Left renal cortex interstitium (tissue), 4 donors: ENCODE data around the gene GNAT2. TPM values are rescaled to one million over a fixed set of nuclear protein-coding genes. Genes with fewer than 3 reads are reported as not detected.

Experiments used
- DNase-seq, 4 donors: peaks; one replicate each; pipeline ENCODE4 v3.0.0-alpha.2; 2013; ENCODE audit warnings: low read depth in 4 of 4, low spot score in 2 of 4, missing footprints in 1 of 4
- polyA plus RNA-seq, 4 donors: library from polyadenylated mRNA; unstranded; fragments of 120-200 nt; gene quantifications; one replicate each; pipeline ENCODE4 v1.2.1, GENCODE V29; 2013; ENCODE audit not compliant: insufficient read length in 4 of 4

Gene GNAT2
- polyA plus RNA-seq, 4 donors = not detected

GRCh38 chr1:109629372-109630030 is 10.1 kb upstream of the GNAT2 start:
- DNase-seq = no peak

- DNase-seq = no peak
Observed at GRCh38 chr1:109628540-109629321, 9.3 kb upstream of the GNAT2 start.

GRCh38 chr1:109627692-109628399 is 8.4 kb upstream of the GNAT2 start:
- no peak for DNase-seq

- DNase-seq = no peak
Observed at GRCh38 chr1:109626682-109627408, 7.4 kb upstream of the GNAT2 start.

- DNase-seq = no peak
Observed at GRCh38 chr1:109625601-109626560, 6.5 kb upstream of the GNAT2 start.

- DNase-seq = no peak
Observed at GRCh38 chr1:109625176-109625575, 5.8 kb upstream of the GNAT2 start.

GRCh38 chr1:109624201-109625010 is 5.0 kb upstream of the GNAT2 start:
- no peak for DNase-seq

- no peak for DNase-seq
Observed at GRCh38 chr1:109623601-109624161, 4.3 kb upstream of the GNAT2 start.

GRCh38 chr1:109622895-109623294 is 3.5 kb upstream of the GNAT2 start:
- no peak for DNase-seq

GRCh38 chr1:109622137-109622892 is 2.9 kb upstream of the GNAT2 start:
- DNase-seq = no peak

GRCh38 chr1:109621379-109622136 is 2.1 kb upstream of the GNAT2 start:
- no peak for DNase-seq

- peak in 3 of 4 donors; percentile 70 to 87 (median 82) for DNase-seq
Observed at GRCh38 chr1:109620841-109621286, 1.4 kb upstream of the GNAT2 start.

- no peak for DNase-seq
Observed at GRCh38 chr1:109620401-109620791, 980 bp upstream of the GNAT2 start.

GRCh38 chr1:109618661-109619575 is 498 bp downstream of the GNAT2 start:
- DNase-seq = no peak

- no peak for DNase-seq
Observed at GRCh38 chr1:109617291-109617801, 2.1 kb downstream of the GNAT2 start.

GRCh38 chr1:109616391-109616790 is 3.0 kb downstream of the GNAT2 start:
- no peak for DNase-seq
